A549 (cell line): Measurements from ENCODE around the gene ITGA1.

Experiments used
- CEBPB ChIP-seq, 2 experiments: fragments of >200 bp in 1 of 2; sonication (Bioruptor Twin) in 1 of 2; formaldehyde crosslinking in 1 of 2; IDR thresholded peaks; 2 replicates each; pipeline ENCODE4 v1.6.1; 2012 to 2016
- FOSB ChIP-seq: fragments of 250-450 bp; sonication (Bioruptor Pico); IDR thresholded peaks from 2 replicates; pipeline ENCODE4 v1.5.0; 2020; ENCODE audit warnings: mild to moderate bottlenecking, moderate library complexity
- GATA3 ChIP-seq: IDR thresholded peaks from 2 replicates; pipeline ENCODE4 v1.6.1; 2012; ENCODE audit warnings: borderline replicate concordance
- KDM1A ChIP-seq: fragments of 200-600 bp; sonication (generic); IDR thresholded peaks from 2 replicates; pipeline ENCODE4 v1.6.1; 2016; ENCODE audit warnings: low read depth, mild to moderate bottlenecking
- NR3C1 ChIP-seq: fragments of >200 bp; sonication (Bioruptor Twin); formaldehyde crosslinking; IDR thresholded peaks from 3 replicates; pipeline ENCODE4 v1.6.1; 2017
- PHF8 ChIP-seq: fragments of 200-600 bp; sonication (generic); IDR thresholded peaks from 2 replicates; pipeline ENCODE4 v1.6.1; 2016; ENCODE audit warnings: low read depth, mild to moderate bottlenecking, antibody characterized with exemption, moderate library complexity, borderline replicate concordance
- POLR2A ChIP-seq: IDR thresholded peaks from 2 replicates; pipeline ENCODE4 v1.6.1; 2012; ENCODE audit warnings: mild to moderate bottlenecking, low read length
- TF ChIP-seq, protein P1 (sequence below): fragments of >200 bp; sonication (Bioruptor Twin); formaldehyde crosslinking; IDR thresholded peaks from 3 replicates; pipeline ENCODE4 v1.5.1; 2016
- TF ChIP-seq, protein P2 (sequence below): fragments of >200 bp; sonication (Bioruptor Twin); formaldehyde crosslinking; IDR thresholded peaks from 3 replicates; pipeline ENCODE4 v1.6.1; 2016
- TF ChIP-seq, protein P3 (sequence below): fragments of 450-650 bp; IDR thresholded peaks from 2 replicates; pipeline ENCODE4 v1.6.1; 2014; ENCODE audit warnings: antibody characterized with exemption

- TF ChIP-seq, protein P1, sequence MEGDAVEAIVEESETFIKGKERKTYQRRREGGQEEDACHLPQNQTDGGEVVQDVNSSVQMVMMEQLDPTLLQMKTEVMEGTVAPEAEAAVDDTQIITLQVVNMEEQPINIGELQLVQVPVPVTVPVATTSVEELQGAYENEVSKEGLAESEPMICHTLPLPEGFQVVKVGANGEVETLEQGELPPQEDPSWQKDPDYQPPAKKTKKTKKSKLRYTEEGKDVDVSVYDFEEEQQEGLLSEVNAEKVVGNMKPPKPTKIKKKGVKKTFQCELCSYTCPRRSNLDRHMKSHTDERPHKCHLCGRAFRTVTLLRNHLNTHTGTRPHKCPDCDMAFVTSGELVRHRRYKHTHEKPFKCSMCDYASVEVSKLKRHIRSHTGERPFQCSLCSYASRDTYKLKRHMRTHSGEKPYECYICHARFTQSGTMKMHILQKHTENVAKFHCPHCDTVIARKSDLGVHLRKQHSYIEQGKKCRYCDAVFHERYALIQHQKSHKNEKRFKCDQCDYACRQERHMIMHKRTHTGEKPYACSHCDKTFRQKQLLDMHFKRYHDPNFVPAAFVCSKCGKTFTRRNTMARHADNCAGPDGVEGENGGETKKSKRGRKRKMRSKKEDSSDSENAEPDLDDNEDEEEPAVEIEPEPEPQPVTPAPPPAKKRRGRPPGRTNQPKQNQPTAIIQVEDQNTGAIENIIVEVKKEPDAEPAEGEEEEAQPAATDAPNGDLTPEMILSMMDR = no peak
- TF ChIP-seq POLR2A = no peak
- no peak for TF ChIP-seq PHF8
- TF ChIP-seq NR3C1 = no peak
- no peak for TF ChIP-seq CEBPB (IDR thresholded peaks at IDR 0.05)
- TF ChIP-seq, protein P2, sequence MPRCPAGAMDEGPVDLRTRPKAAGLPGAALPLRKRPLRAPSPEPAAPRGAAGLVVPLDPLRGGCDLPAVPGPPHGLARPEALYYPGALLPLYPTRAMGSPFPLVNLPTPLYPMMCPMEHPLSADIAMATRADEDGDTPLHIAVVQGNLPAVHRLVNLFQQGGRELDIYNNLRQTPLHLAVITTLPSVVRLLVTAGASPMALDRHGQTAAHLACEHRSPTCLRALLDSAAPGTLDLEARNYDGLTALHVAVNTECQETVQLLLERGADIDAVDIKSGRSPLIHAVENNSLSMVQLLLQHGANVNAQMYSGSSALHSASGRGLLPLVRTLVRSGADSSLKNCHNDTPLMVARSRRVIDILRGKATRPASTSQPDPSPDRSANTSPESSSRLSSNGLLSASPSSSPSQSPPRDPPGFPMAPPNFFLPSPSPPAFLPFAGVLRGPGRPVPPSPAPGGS = no peak
- TF ChIP-seq FOSB (CRISPR knock-in tag) = no peak
- TF ChIP-seq, protein P3, sequence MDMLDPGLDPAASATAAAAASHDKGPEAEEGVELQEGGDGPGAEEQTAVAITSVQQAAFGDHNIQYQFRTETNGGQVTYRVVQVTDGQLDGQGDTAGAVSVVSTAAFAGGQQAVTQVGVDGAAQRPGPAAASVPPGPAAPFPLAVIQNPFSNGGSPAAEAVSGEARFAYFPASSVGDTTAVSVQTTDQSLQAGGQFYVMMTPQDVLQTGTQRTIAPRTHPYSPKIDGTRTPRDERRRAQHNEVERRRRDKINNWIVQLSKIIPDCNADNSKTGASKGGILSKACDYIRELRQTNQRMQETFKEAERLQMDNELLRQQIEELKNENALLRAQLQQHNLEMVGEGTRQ = no peak
- no peak for TF ChIP-seq GATA3
- TF ChIP-seq KDM1A = no peak
Observed at GRCh38 chr5:52868417-52868816, 80.7 kb downstream of the ITGA1 start.
